HCT116 (cell line): ENCODE results near the gene LPO. TPM values are rescaled to one million over a fixed set of nuclear protein-coding genes. Genes with fewer than 3 reads are reported as not detected.

ENCODE experiments used
- ATAC-seq: fragments of 200-7000 bp; cut with Tn5 transposase; 2 replicates; pipeline ENCODE4 v1.9.1; 2020; ENCODE audit warnings: mild to moderate bottlenecking, moderate library complexity
- BruUV-seq: library from RNA; stranded (reverse); fragments of 400-500 nt; replicated peaks from 2 replicates; lab custom pipeline; 2021; lab: Mats Ljungman, UMichigan
- CTCF ChIA-PET: fragments of 300-600 bp; sonication (Branson Sonifier 250); formaldehyde crosslinking; loops from one replicate; lab custom pipeline; 2021; ENCODE audit warnings: antibody characterized with exemption; lab: Charles Lee
- POLR2A ChIA-PET: fragments of 300-600, 350-600 bp; sonication (Branson Sonifier 250); formaldehyde crosslinking; loops from one replicate; lab custom pipeline; 2021; ENCODE audit warnings: antibody characterized with exemption; lab: Charles Lee
- RAD21 ChIA-PET, 2 experiments: fragments of 300-600 bp; sonication (Branson Sonifier 250); formaldehyde crosslinking; loops; one replicate each; lab custom pipeline; 2023; ENCODE audit warnings: low total read pairs in 2 of 2; ENCODE audit not compliant: uncharacterized antibody in 2 of 2, unreplicated experiment in 2 of 2, low non-redundant PET in 1 of 2; lab: Charles Lee
- DNase-seq: peaks from one replicate; pipeline ENCODE4 v3.0.0-alpha.2; 2010; ENCODE audit warnings: low read depth, low spot score
- H2AFZ ChIP-seq: fragments of 200-600 bp; shearing (Covaris generic), sonication (generic); 2 replicates; pipeline ENCODE4 v1.6.1; 2017; ENCODE audit warnings: low read depth, mixed run types, mixed read lengths, antibody characterized with exemption, low read length; ENCODE audit not compliant: poor library complexity, severe bottlenecking
- H3K27ac ChIP-seq: 2 replicates; pipeline ENCODE4 v1.5.1; 2012; ENCODE audit warnings: low read depth, low read length
- H3K27me3 ChIP-seq: fragments of 200-600 bp; sonication (generic); 2 replicates; pipeline ENCODE4 v1.6.1; 2016; ENCODE audit warnings: mixed run types, low read length, mixed read lengths; ENCODE audit not compliant: insufficient read depth
- H3K36me3 ChIP-seq, 2 experiments: fragments of 200-500 bp in 1 of 2; fragments of 200-600 bp in 1 of 2; sonication (Bioruptor generic) in 1 of 2; sonication (generic) in 1 of 2; 2 replicates each; pipeline versions ENCODE4 v1.5.1 to v1.6.1; 2014 to 2016; ENCODE audit warnings: low read length in 2 of 2, inconsistent platforms in 1 of 2, mixed read lengths in 1 of 2, mixed run types in 1 of 2; ENCODE audit not compliant: insufficient read depth in 2 of 2, control insufficient read depth in 1 of 2
- H3K4me1 ChIP-seq, 2 experiments: fragments of 200-600 bp in 1 of 2; sonication (generic) in 1 of 2; 2 replicates each; pipeline versions ENCODE4 v1.5.1 to v1.6.1; 2012 to 2017; ENCODE audit warnings: low read length in 2 of 2, inconsistent platforms in 1 of 2, mild to moderate bottlenecking in 1 of 2, mixed read lengths in 1 of 2, mixed run types in 1 of 2, moderate library complexity in 1 of 2; ENCODE audit not compliant: insufficient read depth in 2 of 2, control insufficient read depth in 1 of 2
- H3K4me2 ChIP-seq: fragments of 200-600 bp; sonication (generic); 2 replicates; pipeline ENCODE4 v1.6.1; 2017; ENCODE audit warnings: mixed run types, low read length, mixed read lengths
- H3K4me3 ChIP-seq, 2 experiments: fragments of 200-600 bp in 1 of 2; sonication (generic) in 1 of 2; replicated peaks in 1 of 2; 2 replicates each; pipeline ENCODE4 v1.5.1; 2011 to 2016; ENCODE audit warnings: low read length in 2 of 2, control low read depth in 1 of 2, low read depth in 1 of 2, mild to moderate bottlenecking in 1 of 2, mixed read lengths in 1 of 2, mixed run types in 1 of 2
- H3K79me2 ChIP-seq: fragments of 200-600 bp; sonication (generic); 2 replicates; pipeline ENCODE4 v1.6.1; 2017; ENCODE audit warnings: mild to moderate bottlenecking, mixed run types, low read length, moderate library complexity, mixed read lengths; ENCODE audit not compliant: insufficient read depth
- H3K9ac ChIP-seq: fragments of 200-600 bp; sonication (generic); 2 replicates; pipeline ENCODE4 v1.6.1; 2016; ENCODE audit warnings: low read length, mixed read lengths
- H3K9me2 ChIP-seq: fragments of 200-600 bp; sonication (generic), shearing (Covaris generic); 2 replicates; pipeline ENCODE4 v1.6.1; 2017; ENCODE audit warnings: mixed run types, mild to moderate bottlenecking, moderate library complexity; ENCODE audit not compliant: insufficient read depth
- H3K9me3 ChIP-seq, 2 experiments: fragments of 200-500 bp in 1 of 2; fragments of 200-600 bp in 1 of 2; sonication (Bioruptor generic) in 1 of 2; sonication (generic) in 1 of 2; 2 replicates each; pipeline ENCODE4 v1.6.1; 2014 to 2017; ENCODE audit warnings: low read length in 2 of 2, mixed read lengths in 2 of 2, inconsistent platforms in 1 of 2, low read depth in 1 of 2, mild to moderate bottlenecking in 1 of 2, mixed run types in 1 of 2, moderate library complexity in 1 of 2; ENCODE audit not compliant: control insufficient read depth in 1 of 2, insufficient read depth in 1 of 2
- H4K20me1 ChIP-seq: fragments of 200-600 bp; sonication (generic), shearing (Covaris generic); 2 replicates; pipeline ENCODE4 v1.6.1; 2017; ENCODE audit warnings: mixed run types, mild to moderate bottlenecking, moderate library complexity; ENCODE audit not compliant: insufficient read depth
- EGR1 ChIP-seq: IDR thresholded peaks from 2 replicates; pipeline ENCODE4 v1.6.1; 2012; ENCODE audit warnings: low read depth
- EZH2 ChIP-seq: fragments of 200-600 bp; sonication (generic); IDR thresholded peaks from 2 replicates; pipeline ENCODE4 v1.6.1; 2017; ENCODE audit warnings: antibody characterized with exemption, mixed run types
- FOSL1 ChIP-seq: IDR thresholded peaks from 2 replicates; pipeline ENCODE4 v1.6.1; 2012; ENCODE audit warnings: low read depth
- JUND ChIP-seq: IDR thresholded peaks from 2 replicates; pipeline ENCODE4 v1.6.1; 2012
- POLR2A ChIP-seq: IDR thresholded peaks from 2 replicates; pipeline ENCODE4 v1.7.0; 2011; ENCODE audit warnings: borderline replicate concordance; ENCODE audit not compliant: insufficient read depth, insufficient read length; ENCODE audit errors: extremely low read depth
- POLR2AphosphoS5 ChIP-seq: IDR thresholded peaks from 2 replicates; pipeline ENCODE4 v1.6.1; 2011; ENCODE audit warnings: mild to moderate bottlenecking, low read depth, low read length, moderate library complexity
- RAD21 ChIP-seq: IDR thresholded peaks from 2 replicates; pipeline ENCODE4 v1.6.1; 2012; ENCODE audit warnings: low read depth, mild to moderate bottlenecking
- SIN3A ChIP-seq: IDR thresholded peaks from 2 replicates; pipeline ENCODE4 v1.6.1; 2012; ENCODE audit warnings: low read depth
- SP1 ChIP-seq: IDR thresholded peaks from 2 replicates; pipeline ENCODE4 v1.6.1; 2012; ENCODE audit warnings: low read depth
- TCF7L2 ChIP-seq: IDR thresholded peaks from 2 replicates; pipeline ENCODE4 v1.7.0; 2011; ENCODE audit warnings: borderline replicate concordance, inconsistent platforms; ENCODE audit not compliant: insufficient read depth, insufficient read length; ENCODE audit errors: extremely low read depth
- YY1 ChIP-seq: IDR thresholded peaks from 2 replicates; pipeline ENCODE4 v1.6.1; 2011; ENCODE audit warnings: low read length, low read depth, moderate library complexity, mild to moderate bottlenecking; ENCODE audit not compliant: insufficient replicate concordance; ENCODE audit errors: extremely low read depth
- ZNF274 ChIP-seq: fragments of 200-500 bp; sonication (Bioruptor generic); IDR thresholded peaks from 2 replicates; pipeline ENCODE4 v1.6.1; 2014; ENCODE audit warnings: mild to moderate bottlenecking, low read depth, low read length, inconsistent platforms
- intact Hi-C: fragments of 100-400 bp; cut with micrococcal nuclease; formaldehyde crosslinking; loops from 2 replicates; pipeline ENCODE4 v1.10.0; 2022
- total RNA-seq: library from RNA; stranded (reverse); gene quantifications from one replicate; pipeline ENCODE4 v1.2.1, GENCODE V29; 2021; ENCODE audit not compliant: unreplicated experiment
- TF ChIP-seq, protein P1 (sequence below): IDR thresholded peaks from 2 replicates; pipeline ENCODE4 v1.6.1; 2012

Gene LPO
- total RNA-seq, 1 experiment from 2014 or later, result not detected

DNA sequence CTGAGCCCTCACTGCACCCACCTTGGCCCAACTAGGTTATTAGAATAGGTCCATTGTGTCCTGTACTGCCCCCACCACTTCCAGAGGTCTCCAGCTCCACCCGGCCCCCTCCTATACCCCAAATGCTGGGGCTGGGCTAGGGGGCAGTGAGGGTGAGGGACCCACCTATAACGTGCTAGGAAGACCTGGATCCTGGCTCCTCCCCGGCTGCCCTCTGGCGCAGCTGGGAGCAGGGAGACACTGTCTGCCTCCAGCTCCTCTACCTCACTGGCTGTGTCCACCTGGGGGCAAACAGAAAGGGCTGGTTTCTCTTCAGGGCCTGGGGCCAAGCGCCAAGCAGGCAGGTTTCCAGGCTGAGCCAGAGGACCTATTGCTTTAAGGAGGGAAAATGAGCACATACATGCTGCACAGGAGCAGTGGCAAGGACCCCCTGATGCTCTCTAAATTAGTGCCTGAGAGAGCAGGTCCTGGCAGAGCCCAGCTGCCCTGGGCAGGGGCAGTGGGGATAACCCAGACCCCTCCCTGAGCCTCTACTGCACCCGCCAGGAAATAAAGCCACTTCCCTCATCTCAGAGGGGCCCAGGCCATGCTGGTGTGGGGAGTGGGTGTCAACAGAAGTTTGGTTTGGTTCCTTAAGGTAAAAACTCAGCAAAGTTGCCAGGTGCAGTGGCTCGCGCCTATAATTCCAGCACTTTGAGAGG is 78.0 kb downstream of the LPO start:
- Histone ChIP-seq H3K4me2 (no peak overlapping the region), H3K4me1 (peaks cover 8 to 14% of the 10 kb centered on the region in 2 experiments; a peak in 3 of 4 replicates), H2AFZ (no peak overlapping the region), H3K9ac (no peak overlapping the region), H3K27me3 (no peaks in the 10 kb centered on the region), H3K4me3 (no peak overlapping the region), H3K9me3 (no peaks in the 10 kb centered on the region), H3K9me2 (no peaks in the 10 kb centered on the region), H4K20me1 (no peaks in the 10 kb centered on the region), H3K27ac (no peak overlapping the region), H3K79me2 (no peaks in the 10 kb centered on the region), H3K36me3 (no peaks in the 10 kb centered on the region)
- ATAC-seq (no peak), DNase-seq (no peak)
- CTCF ChIA-PET, result interaction anchor here (0.6 to 7.6 kb wide), 20 partner anchors 8 to 225 kb away, joined by 3 to 124 read pairs (median 8); partner anchors contain the start of genes MTMR4, RNF43, SUPT4H1 and TSPOAP1
- no TSS peak for BruUV-seq
- intact Hi-C loops, result loop anchor here (5.0 to 10.0 kb wide), 2 partner anchors 201 to 688 kb away; no protein-coding TSS in a partner anchor
- POLR2A ChIA-PET, result interaction anchor here (1.2 to 2.2 kb wide), 5 partner anchors 28 to 342 kb away, joined by 3 to 18 read pairs (median 5); partner anchors contain the start of gene RNF43
- RAD21 ChIA-PET, result interaction anchor here (1.4 to 1.6 kb wide), 4 partner anchors 101 to 132 kb away, joined by 10 to 29 read pairs (median 22); partner anchors contain the start of gene RNF43 (in 1 of the 2)
- TF ChIP-seq RAD21, result no peak
- TF ChIP-seq FOSL1, result no peak
- no peak for TF ChIP-seq EGR1
- TF ChIP-seq SP1, result no peak
- TF ChIP-seq, protein P1, sequence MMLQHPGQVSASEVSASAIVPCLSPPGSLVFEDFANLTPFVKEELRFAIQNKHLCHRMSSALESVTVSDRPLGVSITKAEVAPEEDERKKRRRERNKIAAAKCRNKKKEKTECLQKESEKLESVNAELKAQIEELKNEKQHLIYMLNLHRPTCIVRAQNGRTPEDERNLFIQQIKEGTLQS, result no peak
- no peak for TF ChIP-seq YY1
- no peak for TF ChIP-seq POLR2AphosphoS5
- TF ChIP-seq ZNF274, result no peak
- no peak for TF ChIP-seq POLR2A
- no peak for TF ChIP-seq EZH2
- no peak for TF ChIP-seq SIN3A
- TF ChIP-seq JUND, result no peak
- TF ChIP-seq TCF7L2, result no peak
- TF ChIP-seq, all 23 proteins: peak for 0
